Thyroid gland (tissue), 4 donors: Measurements from ENCODE around the gene ARPC4.
"Not testable (repeated sequence)": the region's sequence is repeated elsewhere in the genome, so short reads cannot be mapped to it uniquely, and the experiment has no call there.

Source experiments
- CTCF ChIP-seq, 6 experiments: fragments of 200-600 bp in 3 of 6; fragments of 450-650 bp in 3 of 6; sonication (generic) in 3 of 6; IDR thresholded peaks; one replicate each; pipeline ENCODE4 v1.5.1; 2016 to 2019; ENCODE audit warnings: antibody characterized with exemption in 6 of 6, mild to moderate bottlenecking in 2 of 6, inconsistent platforms in 1 of 6, moderate library complexity in 1 of 6
- POLR2A ChIP-seq, 2 donors: fragments of 450-650 bp; IDR thresholded peaks; one replicate each; pipeline ENCODE4 v1.6.1; 2017; ENCODE audit warnings: antibody characterized with exemption in 2 of 2, mild to moderate bottlenecking in 2 of 2, moderate library complexity in 1 of 2

GRCh38 chr3:9851926-9852325, 59.0 kb downstream of the ARPC4 start:
- TF ChIP-seq CTCF, POLR2A (IDR thresholded peaks at IDR 0.05): not testable (repeated sequence)
